PC-3 (cell line): ENCODE measurements around the gene TMEM185B. TPM values are rescaled to one million over a fixed set of nuclear protein-coding genes. Genes with fewer than 3 reads are reported as not detected.

Experiments used
- ATAC-seq: fragments of 200-7000 bp; cut with Tn5 transposase; 2 replicates; pipeline ENCODE4 v1.9.1; 2020; ENCODE audit warnings: mild to moderate bottlenecking, moderate library complexity
- BruUV-seq: library from RNA; stranded (reverse); fragments of 400-500 nt; replicated peaks from 2 replicates; lab custom pipeline; 2021; lab: Mats Ljungman, UMichigan
- CTCF ChIA-PET: fragments of 300-600 bp; sonication (Branson Sonifier 250); formaldehyde crosslinking; loops from one replicate; lab custom pipeline; 2022; ENCODE audit warnings: antibody characterized with exemption; lab: Charles Lee
- POLR2A ChIA-PET: fragments of 300-600 bp; sonication (Branson Sonifier 250); formaldehyde crosslinking; loops from one replicate; lab custom pipeline; 2022; ENCODE audit warnings: antibody characterized with exemption; ENCODE audit not compliant: unreplicated experiment; lab: Charles Lee
- DNase-seq: peaks from one replicate; pipeline ENCODE4 v3.0.0-alpha.2; 2015
- H2AFZ ChIP-seq: fragments of 300-600 bp; sonication (generic); 2 replicates; pipeline ENCODE4 v1.6.0; 2016; ENCODE audit warnings: antibody characterized with exemption, low read length
- H3F3A ChIP-seq: fragments of 300-600 bp; sonication (generic); one replicate; pipeline ENCODE4 v1.6.0; 2017; ENCODE audit warnings: antibody characterized with exemption, low read length, control low read depth, mild to moderate bottlenecking; ENCODE audit not compliant: unreplicated experiment
- H3K27ac ChIP-seq: fragments of 300-600 bp; sonication (generic); 2 replicates; pipeline ENCODE4 v1.5.1; 2016; ENCODE audit warnings: mild to moderate bottlenecking, low read length
- H3K27me3 ChIP-seq: fragments of 300-600 bp; sonication (generic); 2 replicates; pipeline ENCODE4 v1.6.1; 2016; ENCODE audit warnings: low read length, mixed read lengths
- H3K36me3 ChIP-seq: fragments of 300-600 bp; sonication (generic); 2 replicates; pipeline ENCODE4 v1.6.1; 2016; ENCODE audit warnings: low read depth, mixed run types, low read length, mixed read lengths
- H3K4me1 ChIP-seq: fragments of 300-600 bp; sonication (generic); 2 replicates; pipeline ENCODE4 v1.5.1; 2016; ENCODE audit warnings: low read length; ENCODE audit not compliant: insufficient read depth
- H3K4me2 ChIP-seq: fragments of 300-600 bp; sonication (generic); 2 replicates; pipeline ENCODE4 v1.6.0; 2016; ENCODE audit warnings: low read length
- H3K4me3 ChIP-seq: fragments of 300-600 bp; sonication (generic); 2 replicates; pipeline ENCODE4 v1.5.1; 2016; ENCODE audit warnings: mild to moderate bottlenecking, low read length, mixed read lengths
- H3K79me2 ChIP-seq: fragments of 300-600 bp; sonication (generic); 2 replicates; pipeline ENCODE4 v1.6.1; 2017; ENCODE audit warnings: low read length, mixed read lengths
- H3K9ac ChIP-seq: fragments of 300-600 bp; sonication (generic); 2 replicates; pipeline ENCODE4 v1.6.0; 2016; ENCODE audit warnings: mild to moderate bottlenecking, low read length
- H3K9me2 ChIP-seq: fragments of 300-600 bp; sonication (generic); replicated peaks from 2 replicates; pipeline ENCODE4 v1.6.1; 2016; ENCODE audit warnings: mixed run types, low read length, mixed read lengths
- H3K9me3 ChIP-seq: fragments of 300-600 bp; sonication (generic); 2 replicates; pipeline ENCODE4 v1.6.1; 2016; ENCODE audit warnings: low read length, mixed read lengths
- H4K20me1 ChIP-seq: fragments of 300-600 bp; sonication (generic); 2 replicates; pipeline ENCODE4 v1.6.1; 2016; ENCODE audit warnings: low read length, mixed read lengths
- CTCF ChIP-seq: fragments of 300-600 bp; sonication (generic); conservative IDR thresholded peaks from 2 replicates; pipeline ENCODE4 v1.5.1; 2017; ENCODE audit warnings: antibody characterized with exemption, low read depth, mild to moderate bottlenecking, low read length
- EZH2 ChIP-seq: fragments of 300-600 bp; sonication (generic); IDR thresholded peaks from one replicate; pipeline ENCODE4 v1.6.1; 2017; ENCODE audit warnings: antibody characterized with exemption, mild to moderate bottlenecking, low read length; ENCODE audit not compliant: unreplicated experiment
- EZH2phosphoT487 ChIP-seq: fragments of 300-600 bp; sonication (generic); IDR thresholded peaks from 2 replicates; pipeline ENCODE4 v1.6.1; 2018; ENCODE audit warnings: mild to moderate bottlenecking, antibody characterized with exemption, low read length, borderline replicate concordance
- intact Hi-C: fragments of 100-400 bp; cut with micrococcal nuclease; formaldehyde crosslinking; loops from 2 replicates; pipeline ENCODE4 v1.9.0; 2023
- total RNA-seq: library from RNA; depleted of rRNA; stranded (reverse); fragments of >200 nt; gene quantifications from 2 replicates; pipeline ENCODE4 v1.2.3, GENCODE V29; 2014

The TMEM185B gene
- total RNA-seq, 1 experiment from 2014 or later, result 67.5 TPM

- no TSS peak for BruUV-seq
- TF ChIP-seq CTCF, result peak; percentile 60
- TF ChIP-seq EZH2, result no peak
- no peak for TF ChIP-seq EZH2phosphoT487
- Histone ChIP-seq H3K4me1 (peaks cover 55% of the 10 kb centered on the region), H3K9me3 (no peaks in the 10 kb centered on the region), H3K79me2 (no peaks in the 10 kb centered on the region), H2AFZ (peak overlapping the region; percentile 19; the same call in 1 of the 2 replicates), H3K9ac (no peak overlapping the region), H3K4me3 (no peak overlapping the region), H3K9me2 (no peaks in the 10 kb centered on the region), H4K20me1 (no peaks in the 10 kb centered on the region), H3K27me3 (no peaks in the 10 kb centered on the region), H3K4me2 (peak overlapping the region; percentile 16; the same call in 1 of the 2 replicates), H3F3A (no peaks in the 10 kb centered on the region), H3K27ac (no peak overlapping the region), H3K36me3 (no peaks in the 10 kb centered on the region)
- POLR2A ChIA-PET, result no interaction called here
- CTCF ChIA-PET, result interaction anchor here (1.0 to 1.6 kb wide), 2 partner anchors 53 to 85 kb away, joined by 3 to 7 read pairs; no protein-coding TSS in a partner anchor
- ATAC-seq (peak; percentile 46), DNase-seq (peak; percentile 57)
- intact Hi-C loops, result loop anchor here (1.0 to 2.0 kb wide), 2 partner anchors 58 to 85 kb away; no protein-coding TSS in a partner anchor
These were observed 5.3 kb upstream of the TMEM185B start for GRCh38 chr2:120228503-120228902.

- intact Hi-C loops, result no loop called here
- TF ChIP-seq CTCF (no peak), EZH2phosphoT487 (no peak), EZH2 (no peak)
- Histone ChIP-seq H3K9ac (no peak overlapping the region), H3K9me2 (no peaks in the 10 kb centered on the region), H3K4me1 (peaks cover 61% of the 10 kb centered on the region), H3K4me3 (no peak overlapping the region), H3K9me3 (no peaks in the 10 kb centered on the region), H3K4me2 (no peak overlapping the region), H3K27me3 (no peaks in the 10 kb centered on the region), H3K27ac (no peak overlapping the region), H3K79me2 (peaks cover 9% of the 10 kb centered on the region), H2AFZ (no peak overlapping the region), H3F3A (no peaks in the 10 kb centered on the region), H4K20me1 (no peaks in the 10 kb centered on the region), H3K36me3 (0 out of 2 replicates have a peak, but pooled peaks cover 3% of the 10 kb centered on the region)
- DNase-seq, result peak; percentile 43
- ChIA-PET CTCF (interaction anchor here (1.6 kb wide), 1 partner anchor 86 kb away, joined by 7 read pairs; no protein-coding TSS in a partner anchor), POLR2A (no interaction called here)
- ATAC-seq, result no peak
- no TSS peak for BruUV-seq
These were observed 4.2 kb upstream of the TMEM185B start for GRCh38 chr2:120227111-120227991.
